DMS53 treated with DMSO at 0.1 percent for 48 hours (cell line): ENCODE data around the gene TRIP10.

Experiments used
- DNase-seq: peaks from one replicate; lab custom pipeline; 2025; ENCODE audit not compliant: unreplicated experiment; lab: John Stamatoyannopoulos, UW

The TRIP10 gene

DNA sequence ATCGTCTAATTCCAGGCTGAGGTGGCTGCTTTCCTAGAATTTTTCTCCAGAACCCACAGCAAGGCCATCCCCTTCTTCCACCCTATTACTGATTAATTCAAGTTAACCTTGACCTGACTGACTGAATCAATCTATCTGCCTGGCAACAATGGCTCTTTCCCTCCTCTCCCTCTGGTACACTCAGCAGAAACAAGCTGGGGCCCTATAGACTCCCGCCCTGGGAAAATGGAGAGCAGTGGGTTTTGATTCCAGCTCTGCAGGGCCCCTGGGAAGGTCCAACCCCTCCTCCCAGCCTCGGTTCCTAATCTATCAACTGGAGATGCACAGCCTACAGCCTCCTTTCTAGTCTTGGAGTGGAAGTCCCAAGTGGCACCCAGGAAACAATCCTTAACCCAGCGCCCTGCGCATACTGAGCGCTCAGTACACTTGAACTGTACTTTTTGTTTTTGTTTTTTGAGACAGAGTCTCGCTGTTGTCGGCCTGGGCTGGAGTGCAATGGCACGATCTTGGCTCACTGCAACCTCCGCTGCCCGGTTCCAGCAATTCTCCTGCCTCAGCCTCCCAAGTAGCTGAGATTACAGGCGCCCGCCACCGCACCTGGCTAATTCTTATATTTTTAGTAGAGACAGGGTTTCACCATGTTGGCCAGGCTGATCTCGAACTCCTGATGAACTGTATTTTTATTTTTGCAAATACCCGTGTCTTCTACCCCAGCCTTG lies 13.8 kb upstream of the TRIP10 start:
- DNase-seq: no peak

- no peak for DNase-seq
These were observed 11.1 kb upstream of the TRIP10 start for GRCh38 chr19:6728346-6728745.

GRCh38 chr19:6729573-6730152 lies 9.8 kb upstream of the TRIP10 start:
- no peak for DNase-seq

DNA sequence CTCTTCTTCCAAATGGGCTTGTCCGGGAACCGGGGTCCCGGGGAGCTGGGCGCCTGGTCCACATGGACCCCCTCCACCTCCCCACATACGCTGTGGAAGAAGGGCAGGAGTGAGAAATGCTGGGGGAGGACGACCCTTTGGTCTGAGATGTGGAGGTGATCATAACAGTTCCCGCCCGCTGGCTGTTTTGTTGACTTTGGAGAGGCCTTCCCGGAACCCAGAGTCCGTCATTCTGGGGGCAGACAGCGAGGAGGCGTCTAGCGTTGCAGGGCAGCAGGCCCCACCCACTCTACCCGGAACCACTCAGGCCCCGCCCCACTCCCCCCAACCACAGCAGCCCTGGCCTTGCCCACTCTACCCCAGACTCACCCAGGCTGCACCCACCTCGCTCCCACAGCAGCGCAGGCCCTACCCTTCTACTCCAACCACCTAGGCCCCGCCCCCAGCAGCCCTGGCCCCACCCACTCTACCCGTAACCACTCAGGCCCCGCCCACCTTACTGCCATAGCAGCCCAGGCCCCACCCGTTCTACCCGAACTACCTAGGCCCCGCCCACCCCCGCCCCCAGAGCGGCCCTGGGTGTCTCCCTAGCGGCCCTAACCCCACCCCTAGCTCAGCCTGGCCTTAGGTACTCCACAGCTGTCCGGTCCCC lies 9.2 kb upstream of the TRIP10 start:
- no peak for DNase-seq

DNA sequence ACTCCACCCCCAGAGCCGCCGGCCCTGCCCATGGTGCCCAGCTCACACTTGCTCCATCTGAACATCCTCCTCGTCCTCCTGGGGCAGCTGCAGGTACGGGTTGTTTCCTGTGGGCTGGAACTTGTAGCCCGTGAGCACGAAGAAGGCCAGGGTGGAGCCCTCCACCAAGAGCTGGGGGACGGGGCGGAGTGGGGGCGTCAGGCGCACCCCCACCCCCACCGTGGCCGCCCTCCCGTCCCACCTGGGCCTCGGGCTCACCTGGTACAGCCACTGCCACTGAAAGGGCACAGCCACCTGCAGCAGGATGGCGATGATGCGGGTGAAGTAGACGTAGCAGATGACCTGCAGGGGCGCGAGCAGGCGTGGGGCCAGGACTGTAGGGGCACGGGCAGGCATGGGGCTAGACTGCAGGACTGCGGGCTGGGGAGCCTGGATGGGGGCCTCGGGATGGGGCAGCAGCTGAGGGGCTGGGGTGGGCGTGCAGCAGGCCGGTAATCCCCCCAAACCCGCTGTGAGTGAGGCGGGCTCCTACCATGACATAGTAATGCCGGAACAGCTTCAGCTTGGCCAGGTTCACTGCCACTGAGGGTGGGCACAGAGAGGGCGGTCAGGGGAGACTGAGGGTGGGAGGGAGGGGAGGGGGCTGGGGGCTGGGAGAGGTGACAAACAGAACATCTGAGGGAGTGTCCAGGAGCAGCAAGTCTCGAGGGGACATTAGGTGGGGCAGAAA lies 8.4 kb upstream of the TRIP10 start:
- DNase-seq: no peak

DNA sequence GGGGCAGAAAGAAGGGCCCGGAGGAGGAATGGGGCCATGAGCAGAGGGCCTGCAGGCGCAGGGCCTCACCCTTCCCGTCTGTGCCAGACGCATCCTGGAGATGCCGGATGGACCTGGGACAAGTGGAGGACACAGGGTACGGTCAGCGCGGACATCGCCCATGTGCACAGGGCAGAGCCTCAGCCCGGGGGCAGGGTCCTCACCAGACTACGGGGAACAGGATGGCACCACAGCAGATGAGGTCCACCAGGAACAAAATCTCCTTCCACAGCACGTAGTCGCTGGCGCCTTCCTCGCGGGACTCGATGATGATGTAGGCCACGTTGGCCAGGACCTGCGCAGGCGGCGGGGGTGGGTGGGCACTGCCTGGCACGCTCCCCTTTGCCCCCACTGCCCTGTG lies 7.7 kb upstream of the TRIP10 start:
- DNase-seq: no peak

DNA sequence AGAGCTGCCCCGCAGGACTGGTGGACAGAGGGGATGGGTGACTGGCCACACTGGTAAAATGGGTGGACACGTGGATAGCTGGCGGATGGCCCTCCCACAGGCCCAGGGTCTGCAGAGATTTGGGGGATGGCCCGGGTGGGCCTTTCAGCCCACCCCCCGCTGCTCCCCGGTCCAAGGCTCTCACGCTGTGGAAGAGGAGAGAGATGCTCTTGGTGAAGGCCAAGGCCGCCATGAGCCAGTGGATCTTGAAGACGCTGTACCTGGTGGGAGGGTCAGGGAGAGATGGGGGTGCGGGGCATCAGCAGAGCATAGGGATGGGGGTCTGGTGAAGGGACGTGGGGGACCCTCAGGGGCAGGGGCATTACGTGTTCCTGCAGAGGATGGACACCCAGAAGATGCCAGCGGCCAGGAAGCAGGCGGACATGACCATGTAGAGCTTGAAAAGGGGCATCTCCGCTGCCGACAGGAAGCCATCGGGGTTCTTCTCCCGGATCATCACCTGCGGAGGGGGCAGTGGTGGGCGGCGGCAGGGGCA lies 6.6 kb upstream of the TRIP10 start:
- no peak for DNase-seq

- DNase-seq: no peak
These were observed 6.0 kb upstream of the TRIP10 start for GRCh38 chr19:6733338-6734095.

DNA sequence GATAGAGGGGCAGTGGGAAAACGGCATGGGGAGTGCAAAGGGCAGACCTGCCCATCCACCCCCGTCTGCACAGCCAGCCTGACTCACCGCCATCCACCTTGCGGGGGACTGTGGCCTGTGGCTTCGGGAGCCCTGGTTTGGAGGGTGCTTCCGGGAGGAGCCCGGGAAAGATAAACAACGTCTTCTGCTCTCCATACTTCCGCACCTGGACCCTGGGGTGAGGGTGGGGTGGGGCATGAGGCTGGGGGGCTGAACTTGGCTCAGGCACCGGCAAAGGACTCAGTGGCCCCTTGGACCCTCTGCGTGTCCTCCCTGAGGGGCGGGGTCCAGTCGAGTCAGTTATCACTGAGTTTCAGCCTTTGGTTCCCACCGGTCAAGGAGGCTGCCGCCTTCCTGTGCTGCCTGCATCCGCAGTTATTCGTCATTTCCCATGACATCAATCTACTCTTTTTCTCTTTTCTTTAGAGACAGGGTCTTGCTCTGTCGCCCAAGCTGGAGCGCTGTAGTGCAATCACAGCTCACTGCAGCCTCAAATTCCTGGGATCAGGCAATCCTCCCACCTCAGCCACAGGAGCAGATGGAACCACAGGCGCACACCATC lies 5.3 kb upstream of the TRIP10 start:
- no peak for DNase-seq

DNA sequence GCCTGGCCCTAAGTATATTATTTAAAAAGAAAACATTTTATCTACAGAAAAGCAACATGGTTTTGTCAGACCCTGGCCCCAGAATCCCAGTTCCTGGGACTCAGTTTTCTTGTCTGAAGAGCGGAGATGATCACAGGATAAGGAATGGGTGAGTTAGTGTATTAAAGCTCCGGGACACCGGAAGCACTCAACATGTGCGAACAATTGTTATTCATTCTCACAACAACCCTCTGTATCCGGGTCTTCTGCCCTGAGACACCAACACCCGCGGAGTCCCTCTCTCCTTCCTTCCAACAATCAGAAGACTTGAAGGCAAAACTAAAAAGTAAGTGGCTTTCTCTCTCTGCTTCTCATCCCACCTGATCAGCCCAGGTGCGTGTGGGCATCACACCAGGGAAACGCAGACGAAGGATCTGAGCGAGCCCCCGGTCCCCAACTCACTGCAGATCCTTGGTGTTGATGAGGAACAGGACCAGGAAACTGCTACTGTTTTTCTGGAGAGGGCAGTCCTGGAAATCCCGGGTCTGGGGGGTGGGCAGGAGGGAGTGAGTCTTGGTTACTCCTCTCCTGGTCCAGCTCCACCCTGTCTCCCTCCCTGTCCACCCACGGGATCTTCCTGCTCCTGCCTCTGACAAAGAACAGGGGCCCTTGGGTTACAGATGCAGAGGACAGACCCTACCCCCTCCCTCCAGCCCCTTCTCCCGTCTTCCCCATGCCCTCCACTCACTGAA lies 4.1 kb upstream of the TRIP10 start:
- DNase-seq: no peak

GRCh38 chr19:6736169-6736916 lies 3.1 kb upstream of the TRIP10 start:
- no peak for DNase-seq

DNA sequence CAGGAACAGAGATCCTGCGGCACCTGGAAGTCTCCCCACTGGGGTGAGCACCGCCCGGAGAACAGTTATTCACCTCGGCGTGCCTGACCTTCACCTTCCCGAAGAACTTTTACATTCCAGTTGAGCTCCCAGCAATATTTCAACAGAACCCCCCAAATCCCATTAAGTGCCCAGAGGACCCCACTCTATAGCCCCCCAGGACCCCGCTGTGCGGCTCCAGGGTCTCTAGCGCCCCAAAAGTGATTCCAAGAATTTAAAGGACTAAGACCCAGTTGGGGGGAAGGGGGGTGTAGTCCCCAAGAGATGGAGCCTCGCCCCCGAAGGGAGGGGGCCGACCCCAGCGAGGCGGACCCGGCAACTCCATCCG lies 2.6 kb upstream of the TRIP10 start:
- no peak for DNase-seq

- peak; percentile 78 for DNase-seq
These were observed 2.1 kb upstream of the TRIP10 start, which contains the start of gene GPR108 for GRCh38 chr19:6737284-6737872. GPR108 (minus strand) TSS chr19:6737580; CDS start chr19:6737576, 4 bp downstream.

- DNase-seq: peak; percentile 1
These were observed 1.4 kb upstream of the TRIP10 start for GRCh38 chr19:6737873-6738786.

DNA sequence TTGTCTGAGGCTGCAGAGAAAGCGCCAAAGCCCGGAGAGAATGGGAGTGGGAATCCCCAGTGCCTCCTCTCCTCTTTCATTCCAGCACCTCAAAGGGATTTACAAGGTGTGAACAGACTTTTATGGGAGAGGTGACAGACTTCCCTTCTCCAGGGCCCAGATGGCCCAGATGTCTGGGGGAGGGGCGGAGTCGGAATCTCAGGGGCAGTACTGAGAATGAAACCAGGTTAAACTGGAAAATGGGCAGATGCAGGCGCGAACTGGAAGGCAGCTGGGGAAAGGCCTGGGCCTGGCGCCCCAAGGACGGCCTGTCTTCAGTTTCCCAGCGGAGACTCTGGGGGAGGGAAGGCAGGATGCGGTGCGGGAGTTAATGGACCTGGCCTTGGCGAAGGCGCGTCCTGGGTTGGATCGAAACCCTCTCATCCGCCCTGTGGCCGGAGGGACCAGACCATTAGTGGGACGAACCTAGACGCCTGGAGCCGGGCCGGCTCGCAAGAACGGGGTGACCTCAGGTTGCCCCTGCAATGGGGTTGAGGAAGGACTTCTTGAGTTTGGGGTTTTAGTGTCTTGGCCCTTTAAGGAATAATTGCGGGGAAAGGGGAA lies 592 bp upstream of the TRIP10 start:
- peak; percentile 1 for DNase-seq

GRCh38 chr19:6739883-6740588 lies 556 bp downstream of the TRIP10 start:
- DNase-seq: no peak
